Endodermal cell (in vitro differentiated cells): ENCODE results near the gene PDK4. TPM values are rescaled to one million over a fixed set of nuclear protein-coding genes. Genes with fewer than 3 reads are reported as not detected.
A peak's percentile ranks its signal among the peaks of the same experiment; 100 is the strongest.

Experiments
- DNase-seq: peaks from one replicate; pipeline ENCODE4 v3.0.0-alpha.2; 2017
- H3K27ac ChIP-seq: 2 replicates; pipeline ENCODE4 v1.5.1; 2013; ENCODE audit warnings: mild to moderate bottlenecking, low read depth, low read length, moderate library complexity
- H3K27me3 ChIP-seq: 2 replicates; pipeline ENCODE4 v1.6.1; 2013; ENCODE audit warnings: mild to moderate bottlenecking, low read length, moderate library complexity; ENCODE audit not compliant: insufficient read depth, control insufficient read depth, poor library complexity, severe bottlenecking
- H3K36me3 ChIP-seq: 2 replicates; pipeline ENCODE4 v1.7.0; 2013; ENCODE audit warnings: mild to moderate bottlenecking, low read length, moderate library complexity; ENCODE audit not compliant: control insufficient read depth, insufficient read depth
- H3K4me1 ChIP-seq: one replicate; pipeline ENCODE4 v1.7.0; 2013; ENCODE audit warnings: low read length; ENCODE audit not compliant: control insufficient read depth, insufficient read depth
- H3K4me3 ChIP-seq: 2 replicates; pipeline ENCODE4 v1.5.1; 2013; ENCODE audit warnings: mild to moderate bottlenecking, low read length, moderate library complexity
- H3K9ac ChIP-seq: 2 replicates; pipeline ENCODE4 v1.6.1; 2013; ENCODE audit warnings: mild to moderate bottlenecking, low read length, moderate library complexity; ENCODE audit not compliant: poor library complexity, severe bottlenecking; ENCODE audit errors: extremely low read depth
- H3K9me3 ChIP-seq: 2 replicates; pipeline ENCODE4 v1.6.1; 2013; ENCODE audit warnings: mild to moderate bottlenecking, low read length, moderate library complexity; ENCODE audit not compliant: control insufficient read depth
- H3K27ac Mint-ChIP-seq: 2 replicates; pipeline ENCODE4 v1.8.0; 2020; ENCODE audit warnings: mixed read lengths
- H3K27me3 Mint-ChIP-seq: 2 replicates; pipeline ENCODE4 v1.8.0; 2021; ENCODE audit warnings: mild to moderate bottlenecking, mixed read lengths; ENCODE audit not compliant: insufficient read depth
- H3K36me3 Mint-ChIP-seq: 2 replicates; pipeline ENCODE4 v1.8.0; 2020; ENCODE audit warnings: low read depth, mixed read lengths
- H3K4me1 Mint-ChIP-seq: 2 replicates; pipeline ENCODE4 v1.8.0; 2020; ENCODE audit warnings: mixed read lengths
- H3K4me3 Mint-ChIP-seq: 2 replicates; pipeline ENCODE4 v1.8.0; 2020; ENCODE audit warnings: mild to moderate bottlenecking, moderate library complexity, mixed read lengths
- H3K9me3 Mint-ChIP-seq: 2 replicates; pipeline ENCODE4 v1.8.0; 2020; ENCODE audit warnings: mild to moderate bottlenecking, mixed read lengths
- CTCF ChIP-seq: fragments of 200-600 bp; sonication (generic); conservative IDR thresholded peaks from 2 replicates; pipeline ENCODE4 v1.5.0; 2021; ENCODE audit warnings: antibody characterized with exemption, mild to moderate bottlenecking
- WGBS, 2 experiments: methylation state at CpG; one replicate each; pipeline versions ENCODE4 v1.1.5 to v1.1.7; 2013; ENCODE audit warnings: missing lambda C conversion rate in 2 of 2, mixed read lengths in 1 of 2; ENCODE audit not compliant: insufficient coverage in 1 of 2, insufficient read length in 1 of 2; 5-methylcytosine and 5-hydroxymethylcytosine counted together
- total RNA-seq, 2 donors: library from RNA; stranded (reverse); fragmentation: NEBNext Ultra II Directional in 1 of 2; extraction: Animal tissue kit (Norgen Biotek cat#: 25700) in 1 of 2; gene quantifications; 2 replicates in 1 of 2; 3 replicates in 1 of 2; pipeline ENCODE4 v1.2.1, GENCODE V29; 2021

Gene PDK4
- total RNA-seq, 2 donors from 2014 or later = 0.42 to 0.73 TPM

- H3K36me3 ChIP-seq = no peaks in the 10 kb centered on the region
- Mint-ChIP-seq H3K4me1 (no peaks in the 10 kb centered on the region), H3K9me3 (no peaks in the 10 kb centered on the region), H3K4me3 (no peak overlapping the region), H3K27me3 (peaks cover 24% of the 10 kb centered on the region), H3K27ac (no peak overlapping the region), H3K36me3 (no peaks in the 10 kb centered on the region)
- 91 to 100% methylated on average over 3 of the region's 3 CpGs for WGBS, 2 experiments
- no peak overlapping the region for H3K27ac ChIP-seq
- peaks cover 76% of the 10 kb centered on the region for H3K27me3 ChIP-seq
- no peak overlapping the region for H3K9ac ChIP-seq
- no peak overlapping the region for H3K4me3 ChIP-seq
- no peaks in the 10 kb centered on the region for H3K4me1 ChIP-seq
- DNase-seq = no peak
- H3K9me3 ChIP-seq = peaks cover 4% of the 10 kb centered on the region
- no peak for TF ChIP-seq CTCF
These were observed 17.9 kb downstream of the PDK4 start for GRCh38 chr7:95578299-95578855.

- Histone ChIP-seq H3K9ac (no peak overlapping the region), H3K4me1 (no peaks in the 10 kb centered on the region), H3K4me3 (no peak overlapping the region), H3K27me3 (peaks cover 89% of the 10 kb centered on the region), H3K9me3 (peaks cover 12% of the 10 kb centered on the region), H3K36me3 (no peaks in the 10 kb centered on the region), H3K27ac (no peak overlapping the region)
- peak; percentile 70 for DNase-seq
- Mint-ChIP-seq H3K27ac (no peak overlapping the region), H3K36me3 (no peaks in the 10 kb centered on the region), H3K4me3 (no peak overlapping the region), H3K4me1 (no peaks in the 10 kb centered on the region), H3K9me3 (no peaks in the 10 kb centered on the region), H3K27me3 (peaks cover 29% of the 10 kb centered on the region)
- 38 to 78% methylated on average over 1 to 5 of the region's 5 CpGs for WGBS, 2 experiments
- TF ChIP-seq CTCF = no peak
These were observed 19.2 kb downstream of the PDK4 start for GRCh38 chr7:95577137-95577536.

- Mint-ChIP-seq H3K27me3 (peaks cover 27% of the 10 kb centered on the region), H3K36me3 (no peaks in the 10 kb centered on the region), H3K4me1 (no peaks in the 10 kb centered on the region), H3K27ac (no peak overlapping the region), H3K9me3 (no peaks in the 10 kb centered on the region), H3K4me3 (no peak overlapping the region)
- no peaks in the 10 kb centered on the region for H3K36me3 ChIP-seq
- TF ChIP-seq CTCF = no peak
- DNase-seq = no peak
- peaks cover 12% of the 10 kb centered on the region for H3K9me3 ChIP-seq
- H3K4me3 ChIP-seq = no peak overlapping the region
- H3K9ac ChIP-seq = no peak overlapping the region
- peaks cover 42% of the 10 kb centered on the region for H3K27me3 ChIP-seq
- no peak overlapping the region for H3K27ac ChIP-seq
- H3K4me1 ChIP-seq = no peaks in the 10 kb centered on the region
- 100% methylated on average over 2 of the region's 2 CpGs; no CpG with 5 or more reads in 1 of the 2 experiments for WGBS, 2 experiments
These were observed 26.6 kb downstream of the PDK4 start for GRCh38 chr7:95569720-95570119.
